Transverse colon (tissue), 4 donors: Measurements from ENCODE around the gene GLRA2.

Experiments used
- CTCF ChIP-seq, 5 experiments: fragments of 200-600 bp in 3 of 5; fragments of 450-650 bp in 2 of 5; sonication (generic) in 3 of 5; IDR thresholded peaks; 1 replicate in 2 of 5; 2 replicates in 3 of 5; pipeline ENCODE4 v1.5.1; 2016 to 2017; ENCODE audit warnings: antibody characterized with exemption in 5 of 5, inconsistent platforms in 3 of 5, mild to moderate bottlenecking in 2 of 5, moderate library complexity in 1 of 5
- POLR2AphosphoS5 ChIP-seq, 3 donors: sonication (generic); formaldehyde crosslinking; IDR thresholded peaks; one replicate each; pipeline ENCODE4 v1.6.1; 2016; ENCODE audit warnings: antibody characterized with exemption in 3 of 3

GRCh38 chrX:14670819-14671218 is 141.5 kb downstream of the GLRA2 start:
- TF ChIP-seq CTCF (IDR thresholded peaks at IDR 0.05), result no peak
- no peak for TF ChIP-seq POLR2AphosphoS5 (IDR thresholded peaks at IDR 0.05)
